GM12878 (cell line): ENCODE measurements around the gene MTMR10. TPM values are rescaled to one million over a fixed set of nuclear protein-coding genes. Genes with fewer than 3 reads are reported as not detected.

ENCODE experiments used
- CHD2 ChIP-seq: IDR thresholded peaks from 2 replicates; pipeline ENCODE4 v1.6.1; 2011; ENCODE audit warnings: low read depth, low read length, improper control_type of control experiment, borderline replicate concordance
- DPF2 ChIP-seq: fragments of 450-650 bp; IDR thresholded peaks from 2 replicates; pipeline ENCODE4 v1.6.1; 2017; ENCODE audit warnings: mild to moderate bottlenecking
- EGR1 ChIP-seq, 2 experiments: IDR thresholded peaks; 1 replicate in 1 of 2; 2 replicates in 1 of 2; pipeline ENCODE4 v1.6.1; 2011 to 2012; ENCODE audit warnings: low read depth in 2 of 2, low read length in 2 of 2, borderline replicate concordance in 1 of 2, mild to moderate bottlenecking in 1 of 2, moderate library complexity in 1 of 2
- HDAC2 ChIP-seq: fragments of 200-600 bp; sonication (generic); IDR thresholded peaks from 2 replicates; pipeline ENCODE4 v1.6.1; 2017
- HDGF ChIP-seq: fragments of 450-650 bp; IDR thresholded peaks from 2 replicates; pipeline ENCODE4 v1.6.1; 2016; ENCODE audit warnings: antibody characterized with exemption
- LARP7 ChIP-seq: fragments of 450-650 bp; IDR thresholded peaks from 2 replicates; pipeline ENCODE4 v1.6.1; 2017; ENCODE audit warnings: mild to moderate bottlenecking
- MYB ChIP-seq: fragments of 150-350 bp; IDR thresholded peaks from 2 replicates; pipeline ENCODE4 v1.6.1; 2014; ENCODE audit warnings: mild to moderate bottlenecking, low read depth, low read length, borderline replicate concordance
- NR2C1 ChIP-seq: fragments of 450-650 bp; IDR thresholded peaks from 2 replicates; pipeline ENCODE4 v1.6.1; 2017; ENCODE audit warnings: antibody characterized with exemption, mild to moderate bottlenecking, moderate library complexity
- NR2C2 ChIP-seq: IDR thresholded peaks from 2 replicates; pipeline ENCODE4 v1.6.1; 2011; ENCODE audit warnings: borderline replicate concordance, low read depth; ENCODE audit not compliant: control insufficient read depth, insufficient read length
- POLR2A ChIP-seq: IDR thresholded peaks from 2 replicates; pipeline ENCODE4 v1.6.1; 2011; ENCODE audit warnings: low read depth, mild to moderate bottlenecking, low read length
- RB1 ChIP-seq: fragments of 450-650 bp; formaldehyde crosslinking; IDR thresholded peaks from 2 replicates; pipeline ENCODE4 v1.6.1; 2017; ENCODE audit warnings: mild to moderate bottlenecking, borderline replicate concordance
- RELA ChIP-seq: fragments of 450-650 bp; IDR thresholded peaks from 2 replicates; pipeline ENCODE4 v1.8.0; 2014; ENCODE audit warnings: borderline replicate concordance; ENCODE audit not compliant: partially characterized antibody
- SPI1 ChIP-seq: IDR thresholded peaks from 2 replicates; pipeline ENCODE4 v1.6.1; 2011; ENCODE audit warnings: low read depth, mild to moderate bottlenecking, low read length, moderate library complexity, borderline replicate concordance; ENCODE audit not compliant: insufficient read depth
- polyA plus RNA-seq, 11 experiments: library from polyadenylated mRNA; depleted of rRNA in 4 of 11; unstranded in 6 of 11; stranded (reverse) in 5 of 11; fragments of >200 nt; fragmentation: Nextera tagmentation in 4 of 11; fragmentation: Illumina TruSeq in 1 of 11; extraction: Ambion mirVana in 4 of 11; extraction: Trizol in 1 of 11; gene quantifications; 1 replicate in 1 of 11; 2 replicates in 10 of 11; pipeline versions ENCODE4 v1.2.1 to v1.2.3, GENCODE V29; 2011 to 2016; ENCODE audit warnings: inconsistent platforms in 2 of 11, missing spikeins in 2 of 11, low read depth in 1 of 11
- total RNA-seq, 4 experiments: library from RNA; depleted of rRNA in 3 of 4; stranded (reverse); fragments of >200 nt in 3 of 4; fragmentation: Illumina TruSeq in 1 of 4; extraction: Trizol in 1 of 4; gene quantifications; 2 replicates each; pipeline versions ENCODE4 v1.2.1 to v1.2.3, GENCODE V29; 2013 to 2021
- TF ChIP-seq, protein P1 (sequence below): fragments of 450-650 bp; IDR thresholded peaks from 2 replicates; pipeline ENCODE4 v1.6.1; 2017; ENCODE audit warnings: mild to moderate bottlenecking, low read depth, inconsistent platforms; ENCODE audit not compliant: poor library complexity, severe bottlenecking
- TF ChIP-seq, protein P2 (sequence below): IDR thresholded peaks from 2 replicates; pipeline ENCODE4 v1.6.1; 2012; ENCODE audit warnings: low read depth, low read length, improper control_type of control experiment
- TF ChIP-seq, protein P3 (sequence below): fragments of 450-650 bp; IDR thresholded peaks from 2 replicates; pipeline ENCODE4 v1.6.1; 2017; ENCODE audit warnings: mild to moderate bottlenecking, moderate library complexity
- TF ChIP-seq, protein P4 (sequence below): fragments of 450-650 bp; IDR thresholded peaks from 2 replicates; pipeline ENCODE4 v1.6.1; 2017; ENCODE audit warnings: mild to moderate bottlenecking, moderate library complexity

Gene MTMR10
- total and polyA plus RNA-seq, 10 of the 15 experiments (the other 5 are each of a cell fraction or from before 2014, with no cell fraction given): 1.9 to 13.6 (median 8.9) TPM

DNA sequence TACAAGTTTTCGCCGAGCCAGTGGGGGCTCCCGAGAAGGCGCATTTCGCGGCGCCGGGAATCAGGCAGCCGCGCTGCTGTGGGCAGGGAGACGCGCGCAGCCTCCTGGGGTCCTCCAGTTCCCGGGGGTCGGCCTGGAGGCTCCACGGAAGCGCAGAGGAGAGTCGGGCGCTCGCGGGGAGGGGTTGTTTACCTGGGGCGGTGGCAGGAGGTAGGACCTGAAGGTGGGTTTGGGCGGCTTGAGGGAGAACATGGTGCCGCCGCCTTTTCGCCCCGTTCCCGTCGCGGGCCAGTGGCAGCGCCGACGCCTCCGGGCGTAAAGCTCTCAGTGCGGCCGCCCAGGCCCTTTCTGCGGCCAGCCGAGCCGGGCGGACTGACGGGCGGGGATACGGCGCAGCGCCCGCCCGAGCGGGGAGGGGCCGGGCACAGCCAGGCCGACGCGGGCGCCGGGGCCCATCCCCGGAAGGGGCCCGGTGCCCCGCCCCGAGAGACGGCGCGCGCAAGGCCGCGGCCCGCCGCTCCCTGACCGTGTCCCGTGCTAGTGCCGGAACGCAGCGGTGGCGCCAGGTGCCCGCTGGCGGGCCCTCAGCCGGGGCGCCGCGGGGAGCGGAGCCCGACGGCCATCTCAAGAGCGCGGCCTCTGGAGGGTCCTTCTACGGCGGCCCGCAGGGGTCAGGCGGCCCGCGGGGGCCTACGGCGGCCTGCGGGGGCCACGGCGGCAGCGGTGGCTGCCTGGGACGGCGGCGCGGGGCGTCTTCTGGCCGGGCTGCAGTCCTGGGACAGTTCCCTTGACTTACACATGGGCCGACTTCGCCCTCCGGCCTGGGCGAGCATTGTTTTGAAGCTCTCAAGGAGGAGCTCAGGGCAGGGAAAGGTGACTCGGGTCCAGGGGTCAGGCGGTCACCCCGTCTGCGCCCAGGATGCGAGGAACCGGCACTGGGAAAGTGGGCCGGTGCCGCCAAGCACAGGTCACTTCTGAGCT lies at the start of gene MTMR10 (continued):
- peak; percentile 72 for TF ChIP-seq NR2C1
- TF ChIP-seq, protein P1, sequence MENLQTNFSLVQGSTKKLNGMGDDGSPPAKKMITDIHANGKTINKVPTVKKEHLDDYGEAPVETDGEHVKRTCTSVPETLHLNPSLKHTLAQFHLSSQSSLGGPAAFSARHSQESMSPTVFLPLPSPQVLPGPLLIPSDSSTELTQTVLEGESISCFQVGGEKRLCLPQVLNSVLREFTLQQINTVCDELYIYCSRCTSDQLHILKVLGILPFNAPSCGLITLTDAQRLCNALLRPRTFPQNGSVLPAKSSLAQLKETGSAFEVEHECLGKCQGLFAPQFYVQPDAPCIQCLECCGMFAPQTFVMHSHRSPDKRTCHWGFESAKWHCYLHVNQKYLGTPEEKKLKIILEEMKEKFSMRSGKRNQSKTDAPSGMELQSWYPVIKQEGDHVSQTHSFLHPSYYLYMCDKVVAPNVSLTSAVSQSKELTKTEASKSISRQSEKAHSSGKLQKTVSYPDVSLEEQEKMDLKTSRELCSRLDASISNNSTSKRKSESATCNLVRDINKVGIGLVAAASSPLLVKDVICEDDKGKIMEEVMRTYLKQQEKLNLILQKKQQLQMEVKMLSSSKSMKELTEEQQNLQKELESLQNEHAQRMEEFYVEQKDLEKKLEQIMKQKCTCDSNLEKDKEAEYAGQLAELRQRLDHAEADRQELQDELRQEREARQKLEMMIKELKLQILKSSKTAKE: no peak
- peak in 1 of 2 experiments; percentile 14; a peak in 1 of 3 replicates for TF ChIP-seq EGR1 (IDR thresholded peaks at IDR 0.05; ENCODE audit: borderline replicate concordance in 1 of 2, low read depth in 2 of 2, low read length in 2 of 2)
- TF ChIP-seq POLR2A: peak; percentile 94
- TF ChIP-seq, protein P2, sequence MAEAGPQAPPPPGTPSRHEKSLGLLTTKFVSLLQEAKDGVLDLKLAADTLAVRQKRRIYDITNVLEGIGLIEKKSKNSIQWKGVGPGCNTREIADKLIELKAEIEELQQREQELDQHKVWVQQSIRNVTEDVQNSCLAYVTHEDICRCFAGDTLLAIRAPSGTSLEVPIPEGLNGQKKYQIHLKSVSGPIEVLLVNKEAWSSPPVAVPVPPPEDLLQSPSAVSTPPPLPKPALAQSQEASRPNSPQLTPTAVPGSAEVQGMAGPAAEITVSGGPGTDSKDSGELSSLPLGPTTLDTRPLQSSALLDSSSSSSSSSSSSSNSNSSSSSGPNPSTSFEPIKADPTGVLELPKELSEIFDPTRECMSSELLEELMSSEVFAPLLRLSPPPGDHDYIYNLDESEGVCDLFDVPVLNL: no peak
- TF ChIP-seq LARP7: peak; percentile 91
- no peak for TF ChIP-seq SPI1
- TF ChIP-seq CHD2: 0 out of 2 replicates have a peak, but pooled peaks have one; percentile 5
- no peak for TF ChIP-seq NR2C2
- no peak for TF ChIP-seq HDGF
- peak; percentile 86 for TF ChIP-seq DPF2
- TF ChIP-seq RELA: peak; percentile 71
- no peak for TF ChIP-seq MYB
- TF ChIP-seq HDAC2: no peak
- TF ChIP-seq RB1: peak; percentile 88; the same call in 1 of the 2 replicates
- TF ChIP-seq, protein P3, sequence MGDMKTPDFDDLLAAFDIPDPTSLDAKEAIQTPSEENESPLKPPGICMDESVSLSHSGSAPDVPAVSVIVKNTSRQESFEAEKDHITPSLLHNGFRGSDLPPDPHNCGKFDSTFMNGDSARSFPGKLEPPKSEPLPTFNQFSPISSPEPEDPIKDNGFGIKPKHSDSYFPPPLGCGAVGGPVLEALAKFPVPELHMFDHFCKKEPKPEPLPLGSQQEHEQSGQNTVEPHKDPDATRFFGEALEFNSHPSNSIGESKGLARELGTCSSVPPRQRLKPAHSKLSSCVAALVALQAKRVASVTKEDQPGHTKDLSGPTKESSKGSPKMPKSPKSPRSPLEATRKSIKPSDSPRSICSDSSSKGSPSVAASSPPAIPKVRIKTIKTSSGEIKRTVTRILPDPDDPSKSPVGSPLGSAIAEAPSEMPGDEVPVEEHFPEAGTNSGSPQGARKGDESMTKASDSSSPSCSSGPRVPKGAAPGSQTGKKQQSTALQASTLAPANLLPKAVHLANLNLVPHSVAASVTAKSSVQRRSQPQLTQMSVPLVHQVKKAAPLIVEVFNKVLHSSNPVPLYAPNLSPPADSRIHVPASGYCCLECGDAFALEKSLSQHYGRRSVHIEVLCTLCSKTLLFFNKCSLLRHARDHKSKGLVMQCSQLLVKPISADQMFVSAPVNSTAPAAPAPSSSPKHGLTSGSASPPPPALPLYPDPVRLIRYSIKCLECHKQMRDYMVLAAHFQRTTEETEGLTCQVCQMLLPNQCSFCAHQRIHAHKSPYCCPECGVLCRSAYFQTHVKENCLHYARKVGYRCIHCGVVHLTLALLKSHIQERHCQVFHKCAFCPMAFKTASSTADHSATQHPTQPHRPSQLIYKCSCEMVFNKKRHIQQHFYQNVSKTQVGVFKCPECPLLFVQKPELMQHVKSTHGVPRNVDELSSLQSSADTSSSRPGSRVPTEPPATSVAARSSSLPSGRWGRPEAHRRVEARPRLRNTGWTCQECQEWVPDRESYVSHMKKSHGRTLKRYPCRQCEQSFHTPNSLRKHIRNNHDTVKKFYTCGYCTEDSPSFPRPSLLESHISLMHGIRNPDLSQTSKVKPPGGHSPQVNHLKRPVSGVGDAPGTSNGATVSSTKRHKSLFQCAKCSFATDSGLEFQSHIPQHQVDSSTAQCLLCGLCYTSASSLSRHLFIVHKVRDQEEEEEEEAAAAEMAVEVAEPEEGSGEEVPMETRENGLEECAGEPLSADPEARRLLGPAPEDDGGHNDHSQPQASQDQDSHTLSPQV: 0 out of 2 replicates have a peak, but pooled peaks have one; percentile 66
- TF ChIP-seq, protein P4, sequence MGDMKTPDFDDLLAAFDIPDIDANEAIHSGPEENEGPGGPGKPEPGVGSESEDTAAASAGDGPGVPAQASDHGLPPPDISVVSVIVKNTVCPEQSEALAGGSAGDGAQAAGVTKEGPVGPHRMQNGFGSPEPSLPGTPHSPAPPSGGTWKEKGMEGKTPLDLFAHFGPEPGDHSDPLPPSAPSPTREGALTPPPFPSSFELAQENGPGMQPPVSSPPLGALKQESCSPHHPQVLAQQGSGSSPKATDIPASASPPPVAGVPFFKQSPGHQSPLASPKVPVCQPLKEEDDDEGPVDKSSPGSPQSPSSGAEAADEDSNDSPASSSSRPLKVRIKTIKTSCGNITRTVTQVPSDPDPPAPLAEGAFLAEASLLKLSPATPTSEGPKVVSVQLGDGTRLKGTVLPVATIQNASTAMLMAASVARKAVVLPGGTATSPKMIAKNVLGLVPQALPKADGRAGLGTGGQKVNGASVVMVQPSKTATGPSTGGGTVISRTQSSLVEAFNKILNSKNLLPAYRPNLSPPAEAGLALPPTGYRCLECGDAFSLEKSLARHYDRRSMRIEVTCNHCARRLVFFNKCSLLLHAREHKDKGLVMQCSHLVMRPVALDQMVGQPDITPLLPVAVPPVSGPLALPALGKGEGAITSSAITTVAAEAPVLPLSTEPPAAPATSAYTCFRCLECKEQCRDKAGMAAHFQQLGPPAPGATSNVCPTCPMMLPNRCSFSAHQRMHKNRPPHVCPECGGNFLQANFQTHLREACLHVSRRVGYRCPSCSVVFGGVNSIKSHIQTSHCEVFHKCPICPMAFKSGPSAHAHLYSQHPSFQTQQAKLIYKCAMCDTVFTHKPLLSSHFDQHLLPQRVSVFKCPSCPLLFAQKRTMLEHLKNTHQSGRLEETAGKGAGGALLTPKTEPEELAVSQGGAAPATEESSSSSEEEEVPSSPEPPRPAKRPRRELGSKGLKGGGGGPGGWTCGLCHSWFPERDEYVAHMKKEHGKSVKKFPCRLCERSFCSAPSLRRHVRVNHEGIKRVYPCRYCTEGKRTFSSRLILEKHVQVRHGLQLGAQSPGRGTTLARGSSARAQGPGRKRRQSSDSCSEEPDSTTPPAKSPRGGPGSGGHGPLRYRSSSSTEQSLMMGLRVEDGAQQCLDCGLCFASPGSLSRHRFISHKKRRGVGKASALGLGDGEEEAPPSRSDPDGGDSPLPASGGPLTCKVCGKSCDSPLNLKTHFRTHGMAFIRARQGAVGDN: peak; percentile 70
